PC-3 (cell line): Measurements from ENCODE around the gene CNTNAP2.

ENCODE experiments used
- EZH2 ChIP-seq: fragments of 300-600 bp; sonication (generic); IDR thresholded peaks from one replicate; pipeline ENCODE4 v1.6.1; 2017; ENCODE audit warnings: antibody characterized with exemption, mild to moderate bottlenecking, low read length; ENCODE audit not compliant: unreplicated experiment
- EZH2phosphoT487 ChIP-seq: fragments of 300-600 bp; sonication (generic); IDR thresholded peaks from 2 replicates; pipeline ENCODE4 v1.6.1; 2018; ENCODE audit warnings: mild to moderate bottlenecking, antibody characterized with exemption, low read length, borderline replicate concordance
- TF ChIP-seq, protein P1 (sequence below): fragments of 300-600 bp; sonication (generic); conservative IDR thresholded peaks from 2 replicates; pipeline ENCODE4 v1.5.1; 2017; ENCODE audit warnings: antibody characterized with exemption, low read depth, mild to moderate bottlenecking, low read length

GRCh38 chr7:146713205-146713604 lies 596.6 kb downstream of the CNTNAP2 start:
- TF ChIP-seq, protein P1, sequence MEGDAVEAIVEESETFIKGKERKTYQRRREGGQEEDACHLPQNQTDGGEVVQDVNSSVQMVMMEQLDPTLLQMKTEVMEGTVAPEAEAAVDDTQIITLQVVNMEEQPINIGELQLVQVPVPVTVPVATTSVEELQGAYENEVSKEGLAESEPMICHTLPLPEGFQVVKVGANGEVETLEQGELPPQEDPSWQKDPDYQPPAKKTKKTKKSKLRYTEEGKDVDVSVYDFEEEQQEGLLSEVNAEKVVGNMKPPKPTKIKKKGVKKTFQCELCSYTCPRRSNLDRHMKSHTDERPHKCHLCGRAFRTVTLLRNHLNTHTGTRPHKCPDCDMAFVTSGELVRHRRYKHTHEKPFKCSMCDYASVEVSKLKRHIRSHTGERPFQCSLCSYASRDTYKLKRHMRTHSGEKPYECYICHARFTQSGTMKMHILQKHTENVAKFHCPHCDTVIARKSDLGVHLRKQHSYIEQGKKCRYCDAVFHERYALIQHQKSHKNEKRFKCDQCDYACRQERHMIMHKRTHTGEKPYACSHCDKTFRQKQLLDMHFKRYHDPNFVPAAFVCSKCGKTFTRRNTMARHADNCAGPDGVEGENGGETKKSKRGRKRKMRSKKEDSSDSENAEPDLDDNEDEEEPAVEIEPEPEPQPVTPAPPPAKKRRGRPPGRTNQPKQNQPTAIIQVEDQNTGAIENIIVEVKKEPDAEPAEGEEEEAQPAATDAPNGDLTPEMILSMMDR = no peak
- TF ChIP-seq EZH2 (no peak), EZH2phosphoT487 (no peak)
